Transverse colon (tissue), 4 donors: ENCODE measurements around the gene PCYT1A. TPM values are rescaled to one million over a fixed set of nuclear protein-coding genes. Genes with fewer than 3 reads are reported as not detected.

ENCODE experiments used
- DNase-seq: peaks from one replicate; pipeline ENCODE4 v3.0.0-alpha.2; 2019
- H3K27ac ChIP-seq, 4 donors: fragments of 200-600 bp; sonication (generic); 2 replicates each; pipeline ENCODE4 v1.5.1; 2016 to 2018; ENCODE audit warnings: inconsistent platforms in 4 of 4
- H3K27me3 ChIP-seq: fragments of 200-600 bp; sonication (generic); 2 replicates; pipeline ENCODE4 v1.5.1; 2017; ENCODE audit warnings: inconsistent platforms
- H3K36me3 ChIP-seq, 4 donors: fragments of 200-600 bp; sonication (generic); 2 replicates each; pipeline ENCODE4 v1.5.1; 2017 to 2019; ENCODE audit warnings: inconsistent platforms in 4 of 4
- H3K4me1 ChIP-seq, 4 donors: fragments of 200-600 bp; sonication (generic); 2 replicates each; pipeline ENCODE4 v1.5.1; 2017 to 2020; ENCODE audit warnings: inconsistent platforms in 4 of 4
- H3K4me3 ChIP-seq, 4 donors: fragments of 200-600 bp; sonication (generic); 1 replicate in 1 of 4; 2 replicates in 3 of 4; pipeline versions ENCODE4 v1.5.1 to v1.6.1; 2017 to 2019; ENCODE audit warnings: inconsistent platforms in 4 of 4
- H3K9me3 ChIP-seq, 2 donors: fragments of 200-600 bp; sonication (generic); 2 replicates each; pipeline ENCODE4 v1.5.1; 2017 to 2019; ENCODE audit warnings: inconsistent platforms in 2 of 2
- EP300 ChIP-seq: sonication (generic); formaldehyde crosslinking; IDR thresholded peaks from one replicate; pipeline ENCODE4 v1.6.1; 2017; ENCODE audit warnings: antibody characterized with exemption, low read depth
- POLR2A ChIP-seq: fragments of 450-650 bp; IDR thresholded peaks from one replicate; pipeline ENCODE4 v1.6.1; 2016; ENCODE audit warnings: antibody characterized with exemption, mild to moderate bottlenecking, moderate library complexity
- POLR2AphosphoS5 ChIP-seq, 3 donors: sonication (generic); formaldehyde crosslinking; IDR thresholded peaks; one replicate each; pipeline ENCODE4 v1.6.1; 2016; ENCODE audit warnings: antibody characterized with exemption in 3 of 3
- WGBS, 2 donors: methylation state at CpG; one replicate each; pipeline ENCODE4 v1.1.5; 2018; ENCODE audit warnings: low coverage in 1 of 2; 5-methylcytosine and 5-hydroxymethylcytosine counted together
- in situ Hi-C, 4 donors: fragments of 200-750 bp; cut with MboI; loops; one replicate each; pipeline versions ENCODE4 v1.15.0 to v1.15.1; 2017; ENCODE audit warnings: low sequenced_read_pairs in 3 of 4, low pct_ligation_motif_present in 1 of 4, low pct_unique_long_range_greater_than_20kb in 1 of 4
- intact Hi-C: fragments of 100-400 bp; cut with DNase I; formaldehyde crosslinking; loops from one replicate; pipeline ENCODE4 v1.15.1; 2023; ENCODE audit warnings: low total_unique reads
- total RNA-seq, 4 donors: library from RNA; depleted of rRNA; stranded (reverse); fragments of >200 nt; gene quantifications; one replicate each; pipeline ENCODE4 v1.1.0, GENCODE V29; 2016
- TF ChIP-seq, protein P1 (sequence below), 5 experiments: fragments of 200-600 bp in 3 of 5; fragments of 450-650 bp in 2 of 5; sonication (generic) in 3 of 5; IDR thresholded peaks; 1 replicate in 2 of 5; 2 replicates in 3 of 5; pipeline ENCODE4 v1.5.1; 2016 to 2017; ENCODE audit warnings: antibody characterized with exemption in 5 of 5, inconsistent platforms in 3 of 5, mild to moderate bottlenecking in 2 of 5, moderate library complexity in 1 of 5

PCYT1A gene
- total RNA-seq, 4 donors from 2014 or later, result 50.1 to 104 (median 76.2) TPM

DNA sequence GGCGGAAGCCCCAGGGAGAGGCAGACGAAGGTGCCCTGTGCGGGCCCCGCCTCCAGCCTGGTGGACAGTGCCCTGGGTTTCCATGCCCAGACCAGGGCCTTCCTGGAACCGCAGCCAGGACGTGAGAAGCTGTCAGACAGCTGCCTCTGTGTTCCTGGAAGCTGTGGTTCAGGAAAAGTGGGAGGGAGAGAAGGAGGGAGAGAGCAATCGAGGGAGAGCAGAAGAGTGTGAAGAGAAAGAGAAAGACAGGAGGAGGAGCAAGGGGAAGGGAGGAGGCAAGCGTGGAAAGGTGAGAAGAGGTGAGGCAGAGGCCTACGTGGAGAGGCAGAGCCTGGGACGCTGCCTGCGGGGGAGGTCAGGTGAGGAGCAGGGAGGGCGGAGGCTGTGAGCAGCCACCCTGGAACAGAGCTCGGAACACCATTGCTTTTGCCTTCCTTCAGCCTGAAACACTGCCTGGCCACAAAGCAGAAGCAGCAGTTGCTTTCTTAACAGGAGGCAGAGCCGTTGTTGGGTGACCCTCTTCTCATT lies 94.9 kb downstream of the PCYT1A start:
- Histone ChIP-seq H3K36me3 (no peaks in the 10 kb centered on the region), H3K9me3 (no peaks in the 10 kb centered on the region), H3K27ac (peak overlapping the region; percentile 67 to 87 (median 76)), H3K27me3 (no peaks in the 10 kb centered on the region), H3K4me3 (no peak overlapping the region), H3K4me1 (peaks cover 10 to 56% (median 32%) of the 10 kb centered on the region in 4 donors)
- DNase-seq, result peak; percentile 56
- WGBS, 2 donors, result 36% methylated on average over 14 of the region's 14 CpGs; no CpG with 5 or more reads in 1 of the 2 donors
- in situ Hi-C loops (loop anchor here in 1 of 4 donors (10.0 kb wide), 1 partner anchor 118 kb away; no protein-coding TSS in a partner anchor), intact Hi-C loops (loop anchor here (5.0 kb wide), 1 partner anchor 120 kb away; no protein-coding TSS in a partner anchor)
- TF ChIP-seq POLR2A (no peak), EP300 (no peak), POLR2AphosphoS5 (IDR thresholded peaks at IDR 0.05) (no peak)
- TF ChIP-seq, protein P1, sequence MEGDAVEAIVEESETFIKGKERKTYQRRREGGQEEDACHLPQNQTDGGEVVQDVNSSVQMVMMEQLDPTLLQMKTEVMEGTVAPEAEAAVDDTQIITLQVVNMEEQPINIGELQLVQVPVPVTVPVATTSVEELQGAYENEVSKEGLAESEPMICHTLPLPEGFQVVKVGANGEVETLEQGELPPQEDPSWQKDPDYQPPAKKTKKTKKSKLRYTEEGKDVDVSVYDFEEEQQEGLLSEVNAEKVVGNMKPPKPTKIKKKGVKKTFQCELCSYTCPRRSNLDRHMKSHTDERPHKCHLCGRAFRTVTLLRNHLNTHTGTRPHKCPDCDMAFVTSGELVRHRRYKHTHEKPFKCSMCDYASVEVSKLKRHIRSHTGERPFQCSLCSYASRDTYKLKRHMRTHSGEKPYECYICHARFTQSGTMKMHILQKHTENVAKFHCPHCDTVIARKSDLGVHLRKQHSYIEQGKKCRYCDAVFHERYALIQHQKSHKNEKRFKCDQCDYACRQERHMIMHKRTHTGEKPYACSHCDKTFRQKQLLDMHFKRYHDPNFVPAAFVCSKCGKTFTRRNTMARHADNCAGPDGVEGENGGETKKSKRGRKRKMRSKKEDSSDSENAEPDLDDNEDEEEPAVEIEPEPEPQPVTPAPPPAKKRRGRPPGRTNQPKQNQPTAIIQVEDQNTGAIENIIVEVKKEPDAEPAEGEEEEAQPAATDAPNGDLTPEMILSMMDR (IDR thresholded peaks at IDR 0.05), result no peak

DNA sequence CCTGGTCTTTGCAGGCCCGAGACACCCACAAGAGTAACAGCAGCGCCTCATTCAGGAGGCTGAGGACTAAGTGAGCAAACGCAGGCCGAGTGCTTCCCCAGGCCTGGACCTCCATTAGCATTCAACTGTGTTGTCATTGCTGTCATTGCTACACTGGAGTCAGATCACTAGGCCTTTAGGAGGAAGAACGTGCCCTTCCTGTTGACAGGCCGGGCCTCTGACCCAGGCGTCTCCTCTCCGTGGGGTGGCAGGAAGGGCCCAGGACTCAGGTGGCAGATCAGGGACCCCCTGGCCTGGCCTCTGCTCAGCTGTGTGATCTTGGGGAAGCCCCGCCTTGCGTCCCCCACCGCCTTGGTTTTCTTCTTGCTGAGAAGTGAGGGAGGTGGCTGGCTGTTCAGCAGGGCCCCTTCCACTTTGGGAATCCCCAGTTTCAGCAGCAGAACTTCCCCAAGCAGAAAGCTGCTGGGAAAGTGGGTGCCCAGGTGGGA lies 95.4 kb downstream of the PCYT1A start:
- H3K4me1 ChIP-seq, result peaks cover 11 to 58% (median 32%) of the 10 kb centered on the region in 4 donors
- no peak overlapping the region for H3K4me3 ChIP-seq
- peak overlapping the region; percentile 67 to 87 (median 76) for H3K27ac ChIP-seq
- no peaks in the 10 kb centered on the region for H3K27me3 ChIP-seq
- no peaks in the 10 kb centered on the region for H3K36me3 ChIP-seq
- intact Hi-C loops, result loop anchor here (5.0 kb wide), 1 partner anchor 120 kb away; no protein-coding TSS in a partner anchor
- in situ Hi-C loops, result loop anchor here in 1 of 4 donors (10.0 kb wide), 1 partner anchor 117 kb away; no protein-coding TSS in a partner anchor
- TF ChIP-seq POLR2A, result no peak
- TF ChIP-seq EP300, result no peak
- no peaks in the 10 kb centered on the region for H3K9me3 ChIP-seq
- WGBS, 2 donors, result 61% methylated on average over 11 of the region's 11 CpGs; no CpG with 5 or more reads in 1 of the 2 donors
- DNase-seq, result no peak

DNA sequence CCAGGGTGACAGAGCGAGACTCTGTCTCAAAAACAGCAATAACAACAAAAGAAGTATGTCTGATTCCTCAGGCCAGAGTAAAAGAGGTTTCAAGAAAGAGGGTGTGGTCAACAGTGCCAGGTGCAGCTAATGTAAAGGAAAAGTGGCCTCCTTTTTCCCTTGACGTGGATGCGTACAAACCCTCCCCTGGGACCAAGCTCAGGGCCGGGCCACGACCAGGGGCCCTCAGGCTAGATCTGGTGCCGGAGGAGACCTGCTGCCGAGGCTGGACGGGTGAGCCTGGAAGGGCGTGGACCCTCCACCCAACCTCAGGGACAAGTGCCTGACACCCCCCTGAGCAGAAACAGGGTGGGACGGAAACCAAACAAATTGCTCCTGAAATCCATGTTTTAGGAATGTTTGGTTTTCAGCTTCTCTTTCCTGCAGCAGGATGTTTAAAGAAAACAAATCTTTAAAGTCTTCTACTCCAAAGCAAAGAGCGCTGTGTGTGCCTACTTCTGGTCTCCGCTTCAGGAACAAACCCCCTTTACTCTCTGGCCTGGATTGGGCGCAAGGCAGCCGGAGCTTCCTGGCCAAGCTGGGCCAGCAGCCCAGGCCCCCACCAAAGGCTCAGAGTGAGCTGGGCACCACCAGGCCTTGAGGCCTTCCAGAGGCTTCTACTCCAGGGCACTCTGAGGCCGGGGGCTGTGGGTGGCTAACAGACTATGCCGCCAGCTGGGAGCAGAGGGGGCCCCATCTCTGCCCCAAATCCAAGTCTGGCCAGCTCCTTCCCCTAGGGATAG lies 97.8 kb downstream of the PCYT1A start:
- WGBS, 2 donors, result 59 to 84% methylated on average over 9 to 16 of the region's 16 CpGs
- Histone ChIP-seq H3K4me1 (peaks cover 19 to 53% (median 28%) of the 10 kb centered on the region in 4 donors), H3K36me3 (no peaks in the 10 kb centered on the region), H3K27ac (no peak overlapping the region), H3K27me3 (no peaks in the 10 kb centered on the region), H3K4me3 (no peak overlapping the region), H3K9me3 (no peaks in the 10 kb centered on the region)
- intact Hi-C loops (loop anchor here (5.0 kb wide), 1 partner anchor 117 kb away; no protein-coding TSS in a partner anchor), in situ Hi-C loops (loop anchor here in 3 of 4 donors (5.0 to 10.0 kb wide), 2 partner anchors 112 to 115 kb away; no protein-coding TSS in a partner anchor)
- no peak for DNase-seq
- TF ChIP-seq, protein P1 (IDR thresholded peaks at IDR 0.05), result no peak
- TF ChIP-seq EP300, result no peak
- no peak for TF ChIP-seq POLR2AphosphoS5 (IDR thresholded peaks at IDR 0.05)

DNA sequence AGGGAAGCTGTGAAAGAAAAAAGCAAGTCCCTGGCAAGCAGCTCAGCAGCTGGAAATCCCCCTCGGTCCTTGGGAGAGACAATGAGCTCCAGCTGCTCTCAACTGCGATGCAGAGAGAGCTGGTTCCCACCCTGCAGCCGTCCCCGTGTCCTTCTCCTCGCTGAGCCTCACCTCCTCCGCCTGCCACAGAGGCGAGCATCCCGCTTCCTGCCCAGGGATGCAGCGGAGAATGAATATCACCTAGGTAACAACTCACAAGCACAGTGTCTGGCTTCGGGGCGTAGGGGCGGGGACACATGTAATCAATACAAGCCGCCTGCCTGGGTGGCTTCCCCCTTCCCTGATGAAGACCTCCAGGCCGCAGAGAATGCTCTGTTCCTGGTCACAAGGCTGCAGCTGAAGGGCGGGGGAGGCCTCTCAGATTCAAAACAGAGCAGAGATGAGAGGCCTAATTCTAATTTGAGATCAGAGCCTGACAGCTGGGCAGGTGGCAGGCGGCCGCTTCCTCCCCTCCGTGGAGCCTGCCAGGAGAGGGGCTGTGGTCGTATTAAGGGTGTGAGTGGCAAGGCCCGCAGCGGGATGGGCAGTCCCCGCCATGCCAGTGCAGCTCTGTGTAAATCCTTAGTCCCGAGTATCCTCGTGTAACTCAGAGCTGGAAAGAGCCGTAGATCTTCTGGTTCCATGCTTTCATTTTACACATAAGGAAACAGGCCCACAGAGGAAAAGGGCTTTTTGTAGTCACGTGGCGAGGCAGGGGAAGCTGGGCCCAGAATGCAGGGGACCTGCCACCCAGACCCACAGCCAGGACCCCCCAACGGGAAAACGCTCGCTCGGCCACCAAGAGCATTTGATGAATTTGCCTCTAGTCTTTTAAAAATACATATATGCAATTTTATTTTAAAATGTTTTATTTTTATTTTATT lies 100.6 kb downstream of the PCYT1A start:
- H3K27me3 ChIP-seq, result no peaks in the 10 kb centered on the region
- TF ChIP-seq POLR2A, result no peak
- no peak for TF ChIP-seq EP300
- 0 to 56% methylated on average over 1 to 30 of the region's 31 CpGs for WGBS, 2 donors
- in situ Hi-C loops, result loop anchor here in 2 of 4 donors (5.0 kb wide), 1 partner anchor 110 kb away; no protein-coding TSS in a partner anchor
- no peaks in the 10 kb centered on the region for H3K36me3 ChIP-seq
- peak overlapping the region in 3 of 4 donors; percentile 4 to 54 (median 24) for H3K27ac ChIP-seq
- intact Hi-C loops, result no loop called here
- DNase-seq, result peak; percentile 43
- no peaks in the 10 kb centered on the region for H3K9me3 ChIP-seq
- peaks cover 9 to 52% (median 17%) of the 10 kb centered on the region in 4 donors for H3K4me1 ChIP-seq
- H3K4me3 ChIP-seq, result peak overlapping the region in 1 of 4 donors; percentile 5
